Fibroblast of pulmonary artery (primary cell): ENCODE data around the gene RBM19.
A peak's percentile ranks its signal among the peaks of the same experiment; 100 is the strongest.

Source experiments
- DNase-seq: peaks from one replicate; pipeline ENCODE4 v3.0.0-alpha.2; 2010; ENCODE audit warnings: low read depth
- H3K4me3 ChIP-seq: replicated peaks from 2 replicates; pipeline ENCODE4 v1.5.1; 2011; ENCODE audit warnings: low read depth, mild to moderate bottlenecking, control low read depth, low read length, moderate library complexity
- CTCF ChIP-seq: IDR thresholded peaks from 2 replicates; pipeline ENCODE4 v1.5.1; 2011; ENCODE audit warnings: mild to moderate bottlenecking, control low read depth, low read length, inconsistent platforms; ENCODE audit errors: missing control alignments

Gene RBM19

DNA sequence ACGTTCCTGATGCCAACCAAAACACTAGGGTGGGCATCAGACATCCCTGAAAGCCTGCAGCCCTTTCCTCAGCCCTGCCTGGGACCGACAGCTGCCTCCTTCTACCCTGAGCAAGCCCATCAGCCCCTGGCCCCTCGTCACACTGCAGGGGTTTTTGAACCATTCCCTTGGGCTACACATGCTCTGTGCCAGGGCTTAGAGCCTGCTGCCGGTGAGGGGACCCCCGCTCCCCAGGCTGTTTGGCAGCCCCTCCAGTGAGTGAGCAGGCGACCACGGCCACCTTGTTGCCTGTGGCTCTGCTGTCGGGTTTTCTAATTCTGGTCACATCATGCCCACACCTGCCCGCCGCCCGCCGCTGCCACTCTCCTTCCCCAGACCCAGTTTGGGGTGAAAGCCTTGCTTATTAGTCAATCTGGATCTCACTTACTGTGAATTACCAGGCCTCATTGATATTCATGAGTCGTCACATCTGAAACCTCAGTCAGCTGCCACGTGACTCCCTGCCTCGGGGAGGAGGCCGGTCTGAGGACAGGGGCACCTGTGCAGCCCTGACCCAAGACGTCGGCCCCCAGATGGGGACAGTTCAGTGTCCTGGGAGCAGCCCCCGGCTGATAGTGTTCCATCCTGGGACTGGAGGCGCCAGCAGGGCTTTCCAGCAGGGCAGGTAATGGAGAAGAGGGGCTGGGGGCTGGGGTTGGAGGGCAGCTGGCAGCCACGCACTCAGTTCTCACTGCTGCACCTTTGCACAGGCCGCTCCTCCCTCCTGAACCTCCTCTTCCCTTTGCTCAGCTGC is 163.0 kb downstream of the RBM19 start:
- no peak overlapping the region for H3K4me3 ChIP-seq
- TF ChIP-seq CTCF, result no peak
- no peak for DNase-seq

DNA sequence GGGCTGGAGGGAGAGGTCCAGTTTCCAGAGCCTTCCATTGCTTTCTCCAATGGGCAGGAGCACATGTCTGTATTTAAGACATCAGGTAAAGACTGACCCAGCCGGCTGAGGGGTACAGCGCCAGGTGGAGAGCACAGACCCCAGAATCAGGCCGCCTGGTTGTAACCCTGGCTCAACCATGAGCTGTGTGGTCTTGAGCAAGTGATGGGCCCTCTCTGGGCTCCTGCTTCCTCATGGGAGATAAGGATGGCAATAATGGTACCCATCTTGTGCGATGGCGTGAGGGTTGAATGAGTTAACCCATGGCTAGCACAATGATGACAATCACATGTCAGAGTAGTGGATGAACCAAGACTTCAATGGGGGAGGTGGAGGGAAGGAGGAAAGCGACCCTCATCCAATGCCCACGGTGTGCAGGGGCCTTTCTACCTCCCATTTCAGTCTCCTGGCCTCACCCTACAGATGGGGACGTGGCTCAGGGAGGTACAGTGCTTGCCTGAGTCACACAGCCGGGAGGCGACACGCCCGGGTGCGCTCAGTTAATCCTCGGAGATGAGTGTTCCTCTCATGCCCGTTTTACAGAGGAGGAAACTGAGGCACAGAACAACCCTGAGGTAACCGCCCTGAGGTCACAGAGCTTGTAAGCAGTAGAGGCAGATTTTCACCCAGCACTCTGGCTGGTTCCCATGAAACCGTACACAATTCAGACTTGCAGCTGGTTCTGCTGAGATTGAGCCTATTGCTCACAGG is 163.9 kb downstream of the RBM19 start:
- H3K4me3 ChIP-seq, result no peak overlapping the region
- no peak for TF ChIP-seq CTCF
- DNase-seq, result no peak

DNA sequence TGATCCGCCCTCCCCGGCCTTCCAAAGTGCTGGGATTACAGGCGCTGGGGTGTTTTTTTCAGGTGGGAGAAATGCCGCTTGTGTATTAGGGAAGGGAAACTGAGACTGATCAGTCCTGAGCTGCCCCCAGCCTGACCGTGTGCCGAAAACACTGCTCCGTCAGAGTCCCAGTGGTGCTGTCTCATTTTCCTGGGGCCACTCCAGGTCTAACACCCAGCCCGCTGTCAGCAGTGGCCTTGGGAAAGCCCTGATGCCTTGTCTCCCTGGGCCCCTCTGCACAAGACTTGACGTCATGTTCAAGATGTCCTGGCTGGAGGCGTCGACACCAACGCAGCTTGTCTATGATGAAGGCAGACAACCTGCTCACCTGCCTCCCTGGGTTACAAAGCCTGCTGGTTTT is 165.9 kb downstream of the RBM19 start:
- H3K4me3 ChIP-seq, result no peak overlapping the region
- peak; percentile 11 for DNase-seq
- TF ChIP-seq CTCF, result no peak

DNA sequence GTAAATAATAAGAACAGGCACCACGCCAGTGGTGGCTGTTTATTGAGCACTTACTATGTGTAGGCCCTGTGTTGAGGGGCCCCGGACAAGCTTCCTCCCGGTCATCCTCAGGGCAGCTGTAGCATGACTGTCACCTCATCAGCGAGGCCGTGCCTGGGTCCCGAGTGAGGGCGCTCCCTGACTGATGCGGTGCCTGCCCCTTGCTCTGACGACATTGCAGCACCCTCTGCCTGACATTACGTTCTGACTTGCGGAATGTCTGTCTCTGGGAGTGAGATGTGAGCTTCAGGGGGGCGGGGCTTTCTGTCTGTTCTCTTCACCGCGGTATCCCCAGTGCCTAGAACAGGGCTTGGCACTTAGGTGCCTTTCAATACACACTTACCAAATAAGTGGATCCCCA is 167.6 kb downstream of the RBM19 start:
- no peak for TF ChIP-seq CTCF
- no peak for DNase-seq
- no peak overlapping the region for H3K4me3 ChIP-seq

DNA sequence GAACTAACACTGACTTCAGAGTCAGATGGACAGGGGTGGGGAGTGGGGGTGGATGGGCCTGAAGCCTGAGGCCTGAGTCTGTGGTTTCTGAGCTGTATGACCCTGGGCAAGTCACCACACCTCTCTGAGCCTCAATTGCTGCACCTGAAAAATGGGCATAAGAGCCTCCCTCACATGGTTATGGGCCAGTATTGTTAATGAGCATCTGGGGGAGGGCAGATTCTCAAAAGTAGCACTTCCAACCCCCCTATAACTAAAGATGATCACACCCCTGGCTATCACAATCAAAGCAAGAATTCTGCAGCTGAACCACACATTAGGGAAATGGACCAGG is 168.6 kb downstream of the RBM19 start:
- no peak for TF ChIP-seq CTCF
- no peak overlapping the region for H3K4me3 ChIP-seq
- no peak for DNase-seq

DNA sequence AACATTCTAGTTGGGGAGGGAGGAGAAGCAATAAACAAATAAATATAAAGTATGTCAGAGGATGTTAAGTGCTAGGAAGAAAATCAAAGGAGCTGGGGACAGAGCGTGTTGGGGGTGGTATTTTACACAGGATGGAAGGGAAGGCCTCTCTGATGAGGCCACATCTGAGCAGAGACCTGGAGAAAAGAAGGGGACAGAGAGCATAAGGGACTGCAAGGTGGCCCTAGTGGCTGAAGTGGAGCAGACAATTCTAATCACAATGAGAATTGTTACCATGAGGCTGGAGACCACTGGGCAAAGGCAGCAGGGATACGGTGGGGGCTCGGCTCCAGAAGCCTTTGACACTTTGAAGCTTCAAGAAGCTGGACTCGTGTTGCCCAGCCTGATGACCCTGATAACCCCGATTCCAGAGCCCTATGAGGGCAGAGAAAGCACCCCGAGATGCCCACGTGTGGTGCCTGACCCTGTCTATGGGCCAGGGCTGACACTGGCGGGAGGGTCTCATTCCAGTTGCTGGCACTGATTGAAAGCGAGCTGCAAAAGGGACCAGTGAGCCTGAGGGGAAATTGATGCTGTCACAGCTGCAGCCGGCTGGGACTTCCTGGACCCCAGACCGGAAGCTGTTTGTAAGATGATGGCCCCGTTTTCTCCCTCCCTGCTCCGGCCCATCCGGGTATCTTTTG is 169.1 kb downstream of the RBM19 start:
- DNase-seq, result no peak
- TF ChIP-seq CTCF, result no peak
- no peak overlapping the region for H3K4me3 ChIP-seq
